ENCODE measurements around the gene GRIN3B.

GRIN3B gene

DNA sequence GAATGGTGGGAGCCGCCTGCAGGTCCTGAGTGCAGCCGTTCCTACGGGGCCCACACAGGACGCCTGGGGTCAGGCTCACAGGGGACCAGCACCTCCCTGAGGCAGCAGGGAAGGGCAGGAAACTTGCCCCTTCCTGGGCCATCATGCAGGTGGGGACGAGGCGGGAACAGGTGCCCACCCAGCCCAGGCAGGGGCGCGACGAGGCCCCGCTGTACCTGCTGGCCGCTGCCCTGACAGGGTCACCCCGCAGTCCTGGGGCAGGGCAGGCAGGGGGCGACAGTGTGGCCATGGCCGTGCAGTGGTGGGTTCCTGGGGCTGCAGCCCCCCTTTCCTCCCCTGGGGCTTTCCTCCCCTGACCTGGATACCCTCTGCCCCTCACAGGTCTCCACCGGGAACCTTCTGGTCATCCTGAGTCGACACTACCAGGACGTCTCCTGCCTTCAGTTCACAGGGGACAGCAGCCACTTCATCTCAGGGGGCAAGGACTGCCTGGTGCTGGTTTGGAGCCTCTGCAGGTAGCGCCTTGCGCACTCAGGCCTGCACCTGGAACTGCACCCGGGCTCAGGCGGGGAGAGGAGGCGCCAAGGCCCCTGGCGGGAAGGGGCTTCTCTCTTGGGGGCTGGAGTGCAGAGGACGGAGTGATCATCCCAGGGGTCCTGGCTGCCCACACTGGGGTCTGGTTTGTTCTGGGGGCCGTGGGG lies 10.7 kb upstream of the GRIN3B start:
- TF ChIP-seq FOXM1 (IDR thresholded peaks at IDR 0.05; ENCODE audit: borderline replicate concordance, low read depth) (no peak), EGR1 (IDR thresholded peaks at IDR 0.05) (no peak), CEBPB (IDR thresholded peaks at IDR 0.05) (no peak), TAF1 (IDR thresholded peaks at IDR 0.05; ENCODE audit: low read depth) (no peak), YY1 (IDR thresholded peaks at IDR 0.05; ENCODE audit: low read depth) (no peak), EP300 (IDR thresholded peaks at IDR 0.05; ENCODE audit: borderline replicate concordance) (no peak)
- TF ChIP-seq, protein P1, sequence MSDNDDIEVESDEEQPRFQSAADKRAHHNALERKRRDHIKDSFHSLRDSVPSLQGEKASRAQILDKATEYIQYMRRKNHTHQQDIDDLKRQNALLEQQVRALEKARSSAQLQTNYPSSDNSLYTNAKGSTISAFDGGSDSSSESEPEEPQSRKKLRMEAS (IDR thresholded peaks at IDR 0.05): 0 out of 2 replicates have a peak, but pooled peaks have one; percentile 14
- TF ChIP-seq, protein P2, sequence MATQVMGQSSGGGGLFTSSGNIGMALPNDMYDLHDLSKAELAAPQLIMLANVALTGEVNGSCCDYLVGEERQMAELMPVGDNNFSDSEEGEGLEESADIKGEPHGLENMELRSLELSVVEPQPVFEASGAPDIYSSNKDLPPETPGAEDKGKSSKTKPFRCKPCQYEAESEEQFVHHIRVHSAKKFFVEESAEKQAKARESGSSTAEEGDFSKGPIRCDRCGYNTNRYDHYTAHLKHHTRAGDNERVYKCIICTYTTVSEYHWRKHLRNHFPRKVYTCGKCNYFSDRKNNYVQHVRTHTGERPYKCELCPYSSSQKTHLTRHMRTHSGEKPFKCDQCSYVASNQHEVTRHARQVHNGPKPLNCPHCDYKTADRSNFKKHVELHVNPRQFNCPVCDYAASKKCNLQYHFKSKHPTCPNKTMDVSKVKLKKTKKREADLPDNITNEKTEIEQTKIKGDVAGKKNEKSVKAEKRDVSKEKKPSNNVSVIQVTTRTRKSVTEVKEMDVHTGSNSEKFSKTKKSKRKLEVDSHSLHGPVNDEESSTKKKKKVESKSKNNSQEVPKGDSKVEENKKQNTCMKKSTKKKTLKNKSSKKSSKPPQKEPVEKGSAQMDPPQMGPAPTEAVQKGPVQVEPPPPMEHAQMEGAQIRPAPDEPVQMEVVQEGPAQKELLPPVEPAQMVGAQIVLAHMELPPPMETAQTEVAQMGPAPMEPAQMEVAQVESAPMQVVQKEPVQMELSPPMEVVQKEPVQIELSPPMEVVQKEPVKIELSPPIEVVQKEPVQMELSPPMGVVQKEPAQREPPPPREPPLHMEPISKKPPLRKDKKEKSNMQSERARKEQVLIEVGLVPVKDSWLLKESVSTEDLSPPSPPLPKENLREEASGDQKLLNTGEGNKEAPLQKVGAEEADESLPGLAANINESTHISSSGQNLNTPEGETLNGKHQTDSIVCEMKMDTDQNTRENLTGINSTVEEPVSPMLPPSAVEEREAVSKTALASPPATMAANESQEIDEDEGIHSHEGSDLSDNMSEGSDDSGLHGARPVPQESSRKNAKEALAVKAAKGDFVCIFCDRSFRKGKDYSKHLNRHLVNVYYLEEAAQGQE (IDR thresholded peaks at IDR 0.05; ENCODE audit: low read depth): no peak

DNA sequence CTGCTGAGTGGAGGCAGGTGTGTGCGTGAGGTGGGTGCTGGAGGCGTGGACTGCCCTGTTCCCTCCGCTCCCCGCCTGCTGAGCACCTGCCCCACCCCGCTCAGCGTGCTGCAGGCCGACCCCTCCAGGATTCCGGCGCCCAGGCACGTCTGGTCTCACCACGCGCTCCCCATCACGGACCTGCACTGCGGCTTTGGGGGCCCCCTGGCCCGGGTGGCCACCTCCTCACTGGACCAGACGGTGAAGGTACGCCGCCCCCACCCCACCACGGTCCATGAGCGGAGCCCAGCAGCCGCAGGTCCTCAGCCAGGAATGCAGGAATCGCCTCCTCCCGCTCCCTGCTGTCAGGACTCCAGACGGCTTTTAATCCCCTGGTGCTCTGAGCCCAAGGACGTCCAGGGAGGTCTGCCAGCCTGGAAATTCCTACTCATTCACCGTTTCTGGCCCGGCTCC lies 10.1 kb upstream of the GRIN3B start:
- TF ChIP-seq FOXM1 (IDR thresholded peaks at IDR 0.05; ENCODE audit: borderline replicate concordance, low read depth): peak; percentile 39; the same call in 1 of the 2 replicates
- no peak for TF ChIP-seq CREB1 (IDR thresholded peaks at IDR 0.05; ENCODE audit: low read depth)
- no peak for TF ChIP-seq RAD21 (IDR thresholded peaks at IDR 0.05; ENCODE audit: low read depth)
- TF ChIP-seq TCF12 (IDR thresholded peaks at IDR 0.05; ENCODE audit: low read depth): peak; percentile 91
- peak; percentile 26; the same call in 1 of the 2 replicates for TF ChIP-seq TAF1 (IDR thresholded peaks at IDR 0.05; ENCODE audit: low read depth)
- TF ChIP-seq, protein P1 (IDR thresholded peaks at IDR 0.05): peak; percentile 80
- TF ChIP-seq TEAD4 (IDR thresholded peaks at IDR 0.05): peak; percentile 93
- peak; percentile 86 for TF ChIP-seq EP300 (IDR thresholded peaks at IDR 0.05; ENCODE audit: borderline replicate concordance)
- TF ChIP-seq YY1 (IDR thresholded peaks at IDR 0.05; ENCODE audit: low read depth): no peak
- peak; percentile 10; the same call in 1 of the 2 replicates for TF ChIP-seq EGR1 (IDR thresholded peaks at IDR 0.05)
- TF ChIP-seq NFIC (IDR thresholded peaks at IDR 0.05): peak; percentile 88
- TF ChIP-seq, protein P3, sequence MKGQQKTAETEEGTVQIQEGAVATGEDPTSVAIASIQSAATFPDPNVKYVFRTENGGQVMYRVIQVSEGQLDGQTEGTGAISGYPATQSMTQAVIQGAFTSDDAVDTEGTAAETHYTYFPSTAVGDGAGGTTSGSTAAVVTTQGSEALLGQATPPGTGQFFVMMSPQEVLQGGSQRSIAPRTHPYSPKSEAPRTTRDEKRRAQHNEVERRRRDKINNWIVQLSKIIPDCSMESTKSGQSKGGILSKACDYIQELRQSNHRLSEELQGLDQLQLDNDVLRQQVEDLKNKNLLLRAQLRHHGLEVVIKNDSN (IDR thresholded peaks at IDR 0.05): peak; percentile 41; the same call in 1 of the 2 replicates
- TF ChIP-seq ZBTB7A (IDR thresholded peaks at IDR 0.05; ENCODE audit: low read depth): peak; percentile 96; the same call in 1 of the 2 replicates

DNA sequence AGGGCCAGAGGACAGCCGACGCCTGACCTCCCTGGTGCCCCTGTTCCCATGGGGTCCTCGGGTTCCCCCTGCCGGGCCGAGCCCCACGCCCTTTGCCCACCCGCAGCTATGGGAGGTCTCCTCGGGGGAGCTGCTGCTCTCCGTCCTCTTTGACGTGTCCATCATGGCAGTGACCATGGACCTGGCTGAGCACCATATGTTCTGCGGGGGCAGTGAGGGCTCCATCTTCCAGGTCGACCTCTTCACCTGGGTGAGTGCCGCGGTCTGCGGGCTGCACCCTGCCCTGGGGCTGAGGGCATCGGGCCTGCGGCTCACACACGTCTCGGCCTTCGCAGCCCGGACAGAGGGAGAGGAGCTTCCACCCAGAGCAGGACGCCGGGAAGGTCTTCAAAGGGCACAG lies 9.5 kb upstream of the GRIN3B start:
- TF ChIP-seq FOXM1 (IDR thresholded peaks at IDR 0.05; ENCODE audit: borderline replicate concordance, low read depth) (no peak), YY1 (IDR thresholded peaks at IDR 0.05; ENCODE audit: low read depth) (no peak), EGR1 (IDR thresholded peaks at IDR 0.05) (peak; percentile 19; the same call in 1 of the 2 replicates), RAD21 (IDR thresholded peaks at IDR 0.05; ENCODE audit: low read depth) (no peak)
- TF ChIP-seq, protein P2 (IDR thresholded peaks at IDR 0.05; ENCODE audit: low read depth): no peak
- TF ChIP-seq, protein P1 (IDR thresholded peaks at IDR 0.05): no peak; the same call in 1 of the 2 replicates

DNA sequence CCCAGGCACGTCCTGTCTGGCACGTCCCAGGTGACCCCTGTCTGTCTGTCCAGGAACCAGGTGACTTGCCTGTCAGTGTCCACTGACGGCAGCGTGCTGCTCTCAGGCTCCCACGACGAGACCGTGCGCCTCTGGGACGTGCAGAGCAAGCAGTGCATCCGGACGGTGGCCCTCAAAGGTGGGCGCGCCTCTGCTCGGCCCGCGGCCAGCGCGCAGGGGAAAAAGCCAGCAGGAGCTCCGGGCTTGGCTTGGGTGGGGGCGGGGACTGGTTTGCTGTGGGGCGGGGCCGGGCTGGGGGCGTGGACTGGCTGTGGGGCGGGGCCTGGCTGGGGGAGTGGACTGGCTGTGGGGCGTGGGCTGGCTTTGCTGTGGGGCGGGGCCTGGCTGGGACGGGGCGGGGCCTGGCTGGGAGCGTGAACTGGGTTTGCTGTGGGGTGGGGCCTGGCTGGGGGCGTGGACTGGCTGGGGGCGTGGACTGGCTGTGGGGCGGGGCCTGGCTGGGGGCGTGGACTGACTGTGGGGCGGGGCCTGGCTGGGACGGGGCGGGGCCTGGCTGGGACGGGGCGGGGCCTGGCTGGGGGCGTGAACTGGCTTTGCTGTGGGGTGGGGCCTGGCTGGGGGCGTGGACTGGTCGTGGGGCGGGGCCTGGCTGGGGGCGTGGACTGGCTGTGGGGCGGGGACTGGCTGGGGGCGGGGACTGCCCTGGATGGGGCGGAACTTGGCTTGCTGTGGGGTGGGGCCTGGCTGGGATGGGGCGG lies 8.9 kb upstream of the GRIN3B start:
- TF ChIP-seq, protein P2 (IDR thresholded peaks at IDR 0.05; ENCODE audit: low read depth): no peak
- no peak for TF ChIP-seq FOXM1 (IDR thresholded peaks at IDR 0.05; ENCODE audit: borderline replicate concordance, low read depth)
- peak; percentile 71 for TF ChIP-seq NFIC (IDR thresholded peaks at IDR 0.05)
- no peak for TF ChIP-seq TAF1 (IDR thresholded peaks at IDR 0.05; ENCODE audit: low read depth)
- no peak for TF ChIP-seq CEBPB (IDR thresholded peaks at IDR 0.05)
- no peak for TF ChIP-seq CREB1 (IDR thresholded peaks at IDR 0.05; ENCODE audit: low read depth)
- TF ChIP-seq, protein P3 (IDR thresholded peaks at IDR 0.05): no peak
- peak; percentile 56; the same call in 1 of the 2 replicates for TF ChIP-seq ZBTB7A (IDR thresholded peaks at IDR 0.05; ENCODE audit: low read depth)
- TF ChIP-seq TEAD4 (IDR thresholded peaks at IDR 0.05): no peak
- no peak for TF ChIP-seq RAD21 (IDR thresholded peaks at IDR 0.05; ENCODE audit: low read depth)
- no peak for TF ChIP-seq YY1 (IDR thresholded peaks at IDR 0.05; ENCODE audit: low read depth)
- TF ChIP-seq TCF12 (IDR thresholded peaks at IDR 0.05; ENCODE audit: low read depth): no peak
- peak; percentile 37; the same call in 1 of the 2 replicates for TF ChIP-seq EGR1 (IDR thresholded peaks at IDR 0.05)
- TF ChIP-seq, protein P1 (IDR thresholded peaks at IDR 0.05): peak; percentile 57; the same call in 1 of the 2 replicates
